Activated naive CD4-positive, alpha-beta T cell treated with anti-CD3 and anti-CD28 coated beads, Interleukin-2, amount 10 ng/mL, durations not matched to agents 7 days and 5 days (primary cell): ENCODE data around the gene MYL10.
A peak's percentile ranks its signal among the peaks of the same experiment; 100 is the strongest.

Source experiments
- CTCF ChIA-PET: fragments of 350-600 bp; sonication (Branson Sonifier 250); formaldehyde crosslinking; loops from one replicate; lab custom pipeline; 2021; ENCODE audit warnings: antibody characterized with exemption; lab: Charles Lee
- DNase-seq: peaks from one replicate; pipeline ENCODE4 v3.0.0-alpha.2; 2020
- H3K27ac Mint-ChIP-seq: one replicate; pipeline ENCODE4 v1.8.0; 2021; ENCODE audit warnings: mild to moderate bottlenecking, moderate library complexity, mixed read lengths
- H3K27me3 Mint-ChIP-seq: one replicate; pipeline ENCODE4 v1.8.0; 2021; ENCODE audit warnings: mild to moderate bottlenecking, mixed read lengths
- H3K36me3 Mint-ChIP-seq: one replicate; pipeline ENCODE4 v1.8.0; 2021; ENCODE audit warnings: mixed read lengths
- H3K4me1 Mint-ChIP-seq: one replicate; pipeline ENCODE4 v1.8.0; 2021; ENCODE audit warnings: mixed read lengths
- H3K4me3 Mint-ChIP-seq: one replicate; pipeline ENCODE4 v1.8.0; 2021; ENCODE audit warnings: mild to moderate bottlenecking, moderate library complexity, mixed read lengths
- H3K9me3 Mint-ChIP-seq: one replicate; pipeline ENCODE4 v1.8.0; 2021; ENCODE audit warnings: mixed read lengths

Gene MYL10

DNA sequence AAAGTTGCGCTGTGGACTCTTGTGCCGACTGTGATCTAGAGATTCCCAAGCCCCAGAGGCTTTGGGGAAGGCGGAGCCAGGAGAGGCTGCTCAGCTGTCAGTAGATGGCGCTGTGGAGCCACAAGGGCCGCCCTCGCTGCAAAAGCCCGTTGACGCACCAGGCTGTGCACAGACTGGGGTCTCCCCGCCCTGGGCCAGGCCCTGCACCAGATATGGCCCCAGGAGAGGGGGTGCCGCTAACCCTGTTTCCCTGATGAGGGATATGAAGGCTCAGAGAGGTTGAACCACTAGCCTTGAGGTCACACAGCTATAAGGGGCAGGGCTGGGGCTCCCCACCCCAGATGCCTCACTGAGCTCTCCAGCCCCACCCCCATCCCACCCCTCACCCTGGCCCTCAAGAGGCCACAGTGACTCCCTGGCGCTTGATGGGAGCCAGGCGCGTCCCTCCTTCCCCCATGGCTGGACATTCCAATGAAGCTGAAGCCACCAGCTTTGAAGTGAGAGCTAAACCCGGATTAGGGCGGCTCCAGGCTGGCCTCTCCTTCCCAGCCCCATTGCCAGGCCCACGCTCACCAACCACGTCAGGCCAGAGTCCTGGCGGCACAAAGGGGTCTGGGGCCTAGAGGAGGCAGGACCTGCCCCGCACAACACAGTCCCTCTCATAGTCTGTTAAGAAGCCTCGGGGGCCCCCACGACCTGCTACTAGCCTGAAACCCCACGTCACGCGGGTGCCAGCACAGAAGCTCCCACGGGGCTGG, 26.4 kb downstream of the MYL10 start:
- no peak overlapping the region for H3K4me3 Mint-ChIP-seq
- no peaks in the 10 kb centered on the region for H3K4me1 Mint-ChIP-seq
- peaks cover 6% of the 10 kb centered on the region for H3K27me3 Mint-ChIP-seq
- no peaks in the 10 kb centered on the region for H3K36me3 Mint-ChIP-seq
- H3K27ac Mint-ChIP-seq, result no peak overlapping the region
- DNase-seq, result peak; percentile 81
- no peaks in the 10 kb centered on the region for H3K9me3 Mint-ChIP-seq
- CTCF ChIA-PET, result interaction anchor here (0.6 to 4.0 kb wide), 13 partner anchors 11 to 670 kb away, joined by 3 to 25 read pairs (median 4); no protein-coding TSS in a partner anchor

DNA sequence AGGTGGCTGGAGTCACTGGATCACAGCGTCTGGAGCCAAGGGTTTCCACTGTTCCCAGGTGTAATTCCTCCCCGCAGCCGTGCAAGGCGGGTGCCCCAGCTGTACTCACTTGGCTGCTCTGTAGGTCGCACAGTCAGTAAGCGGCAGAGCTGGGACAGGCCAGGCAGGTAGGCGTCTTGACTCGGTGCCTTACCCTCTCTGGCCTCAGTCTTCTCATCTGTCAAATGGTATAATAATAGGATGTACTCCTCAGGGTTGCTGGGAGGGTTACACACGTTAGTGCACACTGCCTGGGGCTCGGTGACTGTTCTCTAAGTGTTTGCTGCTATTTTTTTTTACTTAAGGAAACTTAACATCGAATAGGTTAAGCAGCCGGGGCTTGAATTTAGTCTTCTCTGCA, 27.0 kb downstream of the MYL10 start:
- no peak overlapping the region for H3K27ac Mint-ChIP-seq
- H3K27me3 Mint-ChIP-seq, result peaks cover 6% of the 10 kb centered on the region
- no peak for DNase-seq

DNA sequence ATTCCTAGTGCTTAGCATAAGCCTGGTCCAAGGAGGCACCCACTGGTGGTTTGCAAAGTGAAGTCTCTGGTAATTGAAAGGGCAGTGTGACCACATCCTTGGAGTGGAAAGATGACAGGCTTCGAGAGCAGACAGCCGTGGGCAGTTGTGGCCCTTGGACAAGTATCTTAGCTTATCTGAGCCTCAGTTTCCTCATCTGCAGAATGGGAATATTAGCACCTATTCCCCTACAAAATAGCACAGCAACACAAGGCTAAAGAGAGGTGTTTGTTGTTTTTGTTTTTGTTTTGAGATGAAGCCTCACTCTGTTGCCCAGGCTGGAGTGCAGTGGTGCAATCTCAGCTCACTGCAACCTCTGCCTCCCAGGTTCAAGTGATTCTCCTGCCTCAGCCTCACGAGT, 29.3 kb downstream of the MYL10 start:
- H3K27ac Mint-ChIP-seq, result no peak overlapping the region
- CTCF ChIA-PET, result interaction anchor here (2.3 kb wide), 1 partner anchor 637 kb away, joined by 10 read pairs; no protein-coding TSS in a partner anchor
- DNase-seq, result no peak
- no peaks in the 10 kb centered on the region for H3K9me3 Mint-ChIP-seq
- no peaks in the 10 kb centered on the region for H3K4me1 Mint-ChIP-seq
- no peak overlapping the region for H3K4me3 Mint-ChIP-seq
- peaks cover 12% of the 10 kb centered on the region for H3K27me3 Mint-ChIP-seq
- no peaks in the 10 kb centered on the region for H3K36me3 Mint-ChIP-seq

More for the DNA sequence above, 27.0 kb downstream of the MYL10 start:
- Mint-ChIP-seq H3K9me3 (no peaks in the 10 kb centered on the region), H3K4me1 (no peaks in the 10 kb centered on the region), H3K4me3 (no peak overlapping the region), H3K36me3 (no peaks in the 10 kb centered on the region)
- CTCF ChIA-PET, result interaction anchor here (1.2 to 4.0 kb wide), 7 partner anchors 30 to 671 kb away, joined by 3 to 25 read pairs (median 5); no protein-coding TSS in a partner anchor

DNA sequence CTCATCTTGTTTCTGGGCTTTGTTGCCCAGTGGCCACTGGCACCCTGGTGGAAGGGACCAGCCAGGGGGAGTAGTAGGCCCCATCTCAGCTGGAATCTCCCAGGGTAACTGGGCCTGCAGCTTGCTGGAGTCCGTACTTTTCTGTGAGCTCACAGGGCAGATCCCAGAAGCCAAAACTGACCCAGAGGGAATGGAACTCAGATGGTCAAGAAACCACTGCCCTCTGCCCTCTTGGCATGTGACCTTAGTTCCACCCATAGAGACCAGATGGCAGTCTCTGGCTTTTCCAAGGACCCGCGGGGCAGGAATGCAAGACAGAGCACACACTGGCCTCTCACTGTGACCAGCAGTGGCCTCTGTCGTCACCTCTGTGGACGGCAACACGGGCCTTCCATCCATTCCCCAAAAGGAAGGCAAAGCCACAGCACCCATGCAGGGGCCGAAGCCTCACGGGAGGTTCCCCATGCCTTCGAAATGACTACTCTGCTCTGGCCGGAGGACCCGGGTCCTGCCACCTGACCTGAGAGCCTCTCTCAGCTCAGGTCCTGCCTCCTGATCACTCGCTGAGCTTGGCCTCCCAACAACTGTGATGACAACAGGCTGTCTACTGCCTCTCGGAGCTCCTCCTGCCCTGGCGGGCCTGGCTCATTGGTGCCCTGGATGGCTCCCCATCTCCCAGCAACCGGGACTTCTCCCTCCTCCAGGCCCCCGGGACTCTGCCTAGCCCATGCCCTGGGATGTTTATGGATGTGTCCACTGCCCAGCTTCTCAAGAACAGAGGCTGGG, 29.9 kb downstream of the MYL10 start:
- Mint-ChIP-seq H3K9me3 (no peaks in the 10 kb centered on the region), H3K27me3 (peaks cover 15% of the 10 kb centered on the region), H3K4me1 (no peaks in the 10 kb centered on the region), H3K4me3 (no peak overlapping the region), H3K27ac (no peak overlapping the region), H3K36me3 (no peaks in the 10 kb centered on the region)
- no peak for DNase-seq
- CTCF ChIA-PET, result interaction anchor here (1.4 to 2.3 kb wide), 2 partner anchors 259 to 637 kb away, joined by 3 to 10 read pairs; no protein-coding TSS in a partner anchor

DNA sequence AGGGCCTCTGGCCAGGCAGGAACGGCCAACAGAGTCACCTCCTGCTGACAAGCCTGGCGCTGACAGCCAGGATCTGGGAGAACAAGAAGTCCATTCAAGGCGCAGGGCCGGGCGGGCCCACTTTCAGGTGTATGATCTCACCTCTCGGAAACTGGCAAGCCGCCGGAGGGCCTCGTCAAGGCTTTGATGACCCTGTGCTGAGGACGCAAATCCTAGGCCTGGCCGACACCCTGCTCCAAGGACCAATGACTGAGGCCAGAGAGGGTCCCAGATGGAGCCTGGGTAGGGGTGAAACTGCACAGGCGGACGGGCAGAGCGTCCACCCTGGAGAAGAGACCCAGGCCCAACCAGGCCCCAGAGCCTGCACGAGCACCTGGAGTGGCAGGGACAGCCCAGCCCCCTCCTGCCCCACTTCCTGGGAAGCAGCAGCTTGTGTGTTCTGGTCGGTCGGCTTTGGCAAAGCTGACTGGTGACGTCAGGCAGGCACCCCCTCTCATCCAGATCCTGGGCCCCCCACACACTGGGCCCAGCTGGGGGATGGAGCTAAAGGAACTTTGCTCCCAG, 30.6 kb downstream of the MYL10 start:
- no peaks in the 10 kb centered on the region for H3K4me1 Mint-ChIP-seq
- H3K4me3 Mint-ChIP-seq, result no peak overlapping the region
- H3K36me3 Mint-ChIP-seq, result no peaks in the 10 kb centered on the region
- DNase-seq, result no peak
- H3K27me3 Mint-ChIP-seq, result peaks cover 15% of the 10 kb centered on the region
- H3K9me3 Mint-ChIP-seq, result no peaks in the 10 kb centered on the region
- no peak overlapping the region for H3K27ac Mint-ChIP-seq
- CTCF ChIA-PET, result interaction anchor here (1.4 kb wide), 1 partner anchor 259 kb away, joined by 3 read pairs; no protein-coding TSS in a partner anchor

DNA sequence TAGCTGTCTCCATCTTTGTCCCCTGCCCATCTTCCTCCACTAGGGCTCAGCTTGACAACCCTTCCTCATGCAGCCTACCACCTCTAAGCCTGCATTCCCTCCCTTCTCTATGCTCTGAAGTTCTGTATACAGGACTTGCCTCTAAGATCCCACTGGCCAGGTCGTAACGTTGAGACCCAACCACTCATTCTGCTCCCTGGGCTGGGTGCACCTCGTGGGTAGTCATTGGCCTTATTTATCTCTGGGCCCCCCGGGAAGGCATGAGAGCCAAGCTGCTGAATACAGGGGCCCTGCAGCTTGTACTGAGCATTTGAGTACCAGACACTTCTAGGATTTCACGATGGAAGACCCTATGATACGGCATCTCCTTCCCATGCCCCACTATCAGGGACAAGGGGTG, 31.2 kb downstream of the MYL10 start:
- no peak overlapping the region for H3K27ac Mint-ChIP-seq

DNA sequence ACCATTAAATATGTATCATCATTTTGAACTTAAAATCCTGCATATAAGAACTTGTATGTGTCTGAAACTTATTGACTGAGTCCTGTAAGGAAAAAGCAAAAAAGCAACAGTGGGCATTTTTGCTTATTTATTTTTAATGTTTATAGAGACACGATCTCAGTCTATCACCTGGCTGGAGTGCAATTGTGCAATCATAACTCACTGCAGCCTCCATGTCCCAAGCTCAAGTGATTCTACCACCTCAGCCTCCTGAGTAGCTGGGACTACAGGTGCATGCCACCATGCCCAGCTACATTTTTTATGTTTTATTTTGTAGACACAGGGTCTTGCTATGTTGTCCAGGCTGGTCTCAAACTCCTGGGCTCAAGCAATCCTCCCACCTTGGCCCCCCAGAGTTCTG, 32.2 kb downstream of the MYL10 start:
- H3K9me3 Mint-ChIP-seq, result no peaks in the 10 kb centered on the region
- CTCF ChIA-PET, result interaction anchor here (0.6 to 0.9 kb wide), 2 partner anchors 10 to 355 kb away, joined by 3 read pairs; no protein-coding TSS in a partner anchor
- no peak overlapping the region for H3K27ac Mint-ChIP-seq
- no peak overlapping the region for H3K4me3 Mint-ChIP-seq
- no peaks in the 10 kb centered on the region for H3K36me3 Mint-ChIP-seq
- no peak for DNase-seq
- H3K4me1 Mint-ChIP-seq, result no peaks in the 10 kb centered on the region
- peaks cover 15% of the 10 kb centered on the region for H3K27me3 Mint-ChIP-seq

More for the DNA sequence above, 31.2 kb downstream of the MYL10 start:
- Mint-ChIP-seq H3K4me3 (no peak overlapping the region), H3K27me3 (peaks cover 15% of the 10 kb centered on the region), H3K9me3 (no peaks in the 10 kb centered on the region), H3K36me3 (no peaks in the 10 kb centered on the region), H3K4me1 (no peaks in the 10 kb centered on the region)
- DNase-seq, result no peak
- CTCF ChIA-PET, result interaction anchor here (1.4 kb wide), 1 partner anchor 260 kb away, joined by 3 read pairs; no protein-coding TSS in a partner anchor

DNA sequence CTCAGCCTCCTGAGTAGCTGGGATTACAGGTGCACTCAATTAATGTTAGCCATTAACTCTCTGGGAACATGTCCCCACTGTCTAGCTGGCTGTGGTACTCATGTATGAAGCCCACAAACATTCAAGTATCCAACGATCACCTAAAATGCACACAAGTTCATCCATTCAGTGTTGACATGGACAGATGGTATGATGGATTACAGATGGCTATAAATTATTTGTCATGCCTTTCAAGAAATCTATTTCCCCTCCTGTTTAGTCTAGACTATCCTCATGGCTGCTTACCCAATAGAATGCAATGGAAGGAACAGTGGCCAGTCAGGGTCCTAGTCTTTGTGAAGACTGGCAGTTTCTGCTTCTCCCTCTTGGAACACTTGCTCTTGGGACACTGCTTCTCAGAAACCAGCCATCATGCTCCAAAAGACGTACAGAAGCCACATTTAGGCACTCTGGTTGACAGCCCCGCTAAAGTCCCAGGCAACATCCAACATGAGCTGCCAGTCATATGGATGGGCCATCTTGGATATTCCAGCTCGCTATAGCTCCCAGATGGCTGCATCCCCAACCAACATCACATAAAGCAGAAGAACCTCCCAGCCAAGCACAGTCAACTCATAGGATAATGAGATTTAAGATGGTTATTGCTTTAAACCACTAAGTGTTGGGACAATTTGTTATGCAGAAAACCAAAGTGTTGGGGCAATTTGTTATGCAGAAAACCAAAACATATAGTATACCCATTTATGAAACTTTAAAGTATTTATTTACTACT, 33.1 kb downstream of the MYL10 start:
- H3K4me3 Mint-ChIP-seq, result no peak overlapping the region
- CTCF ChIA-PET, result interaction anchor here (1.1 kb wide), 1 partner anchor 12 kb away, joined by 3 read pairs; no protein-coding TSS in a partner anchor
- DNase-seq, result no peak
- H3K27me3 Mint-ChIP-seq, result peaks cover 9% of the 10 kb centered on the region
- no peaks in the 10 kb centered on the region for H3K9me3 Mint-ChIP-seq
- no peaks in the 10 kb centered on the region for H3K4me1 Mint-ChIP-seq
- no peaks in the 10 kb centered on the region for H3K36me3 Mint-ChIP-seq
- no peak overlapping the region for H3K27ac Mint-ChIP-seq

DNA sequence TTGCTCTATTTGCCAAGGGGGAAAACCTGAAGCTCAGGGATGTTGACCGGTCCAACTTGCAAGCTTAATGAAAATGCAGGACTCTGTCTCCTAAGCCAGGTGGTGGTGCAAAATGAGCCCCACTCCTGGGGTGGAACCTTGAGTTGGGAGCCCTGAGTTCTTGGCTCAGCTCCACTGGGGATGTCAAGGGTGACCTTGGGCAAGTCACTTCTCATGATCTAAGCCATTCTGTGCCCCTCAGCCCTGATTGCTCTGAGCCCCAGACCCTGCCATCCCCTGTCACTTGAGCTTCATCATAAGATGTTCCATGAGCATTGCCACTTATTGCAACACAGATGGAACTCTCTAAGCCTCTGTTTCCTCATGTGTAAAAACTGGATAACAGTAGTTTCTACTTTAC, 33.9 kb downstream of the MYL10 start:
- Mint-ChIP-seq H3K27ac (no peak overlapping the region), H3K4me3 (no peak overlapping the region), H3K36me3 (no peaks in the 10 kb centered on the region), H3K27me3 (peaks cover 9% of the 10 kb centered on the region), H3K9me3 (no peaks in the 10 kb centered on the region), H3K4me1 (no peaks in the 10 kb centered on the region)
- CTCF ChIA-PET, result interaction anchor here (1.1 kb wide), 1 partner anchor 11 kb away, joined by 3 read pairs; no protein-coding TSS in a partner anchor
- no peak for DNase-seq

DNA sequence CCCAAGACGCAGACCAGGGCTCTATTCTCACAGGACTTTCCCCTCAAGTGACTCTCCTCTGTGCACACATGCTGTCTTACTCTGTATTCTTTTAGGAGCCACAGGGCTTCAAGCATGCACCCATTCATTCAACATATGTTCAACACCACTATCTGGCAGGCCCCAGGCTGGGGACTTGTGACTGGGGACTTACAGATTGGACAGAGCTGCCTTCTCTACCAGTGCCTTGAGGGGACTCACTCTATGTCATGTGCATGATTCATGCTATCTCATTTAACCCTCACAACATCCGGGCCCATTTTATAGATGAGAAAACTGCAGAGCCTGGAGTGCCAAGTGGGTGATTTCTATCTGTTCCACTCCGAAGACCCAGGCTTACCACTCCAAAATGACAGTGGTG, 34.3 kb downstream of the MYL10 start:
- DNase-seq, result no peak
- CTCF ChIA-PET, result interaction anchor here (1.1 kb wide), 1 partner anchor 10 kb away, joined by 3 read pairs; no protein-coding TSS in a partner anchor
- Mint-ChIP-seq H3K4me1 (no peaks in the 10 kb centered on the region), H3K27me3 (peaks cover 9% of the 10 kb centered on the region), H3K36me3 (no peaks in the 10 kb centered on the region), H3K4me3 (no peak overlapping the region), H3K27ac (no peak overlapping the region), H3K9me3 (no peaks in the 10 kb centered on the region)

DNA sequence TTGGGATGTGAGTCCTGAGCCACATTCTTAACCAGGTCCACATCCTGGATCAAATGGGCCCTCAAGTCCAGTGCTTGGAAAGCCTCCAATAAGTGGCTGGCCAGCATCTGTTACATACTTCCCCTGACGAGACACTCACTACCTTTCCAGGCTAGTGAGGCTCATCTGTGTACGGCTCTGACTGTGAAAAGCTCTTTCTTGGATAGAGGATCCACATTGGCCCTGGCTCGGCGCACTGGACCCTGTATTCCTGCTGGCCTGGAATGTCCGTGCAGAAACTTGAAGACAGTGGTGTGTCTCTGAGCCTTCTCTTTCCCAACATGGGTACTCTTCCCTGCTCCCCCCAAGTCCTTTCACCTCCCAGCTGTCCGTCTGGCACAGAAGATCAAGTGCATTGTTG, 35.5 kb downstream of the MYL10 start:
- no peaks in the 10 kb centered on the region for H3K9me3 Mint-ChIP-seq
- no peak overlapping the region for H3K27ac Mint-ChIP-seq
- CTCF ChIA-PET, result no interaction called here
- H3K4me1 Mint-ChIP-seq, result no peaks in the 10 kb centered on the region
- no peak overlapping the region for H3K4me3 Mint-ChIP-seq
- H3K36me3 Mint-ChIP-seq, result no peaks in the 10 kb centered on the region
- H3K27me3 Mint-ChIP-seq, result peaks cover 9% of the 10 kb centered on the region
- no peak for DNase-seq

DNA sequence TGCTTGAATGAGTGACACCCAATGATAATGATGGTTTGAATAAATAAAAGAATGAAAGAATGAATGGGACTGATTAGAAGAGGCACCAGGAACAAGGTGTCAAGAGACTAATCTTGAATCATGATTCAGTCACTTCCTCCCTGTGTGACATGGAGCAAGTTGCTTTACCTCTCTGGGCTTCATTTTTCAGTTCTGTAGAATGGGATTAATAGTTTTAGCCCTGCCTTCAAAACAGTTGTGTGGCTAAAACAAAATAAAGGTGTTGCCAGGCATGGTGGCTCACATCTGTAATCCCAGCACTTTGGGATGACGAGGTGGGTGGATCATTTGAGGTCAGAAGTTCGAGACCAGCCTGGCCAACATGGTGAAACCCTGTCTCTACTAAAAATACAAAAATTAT, 37.6 kb downstream of the MYL10 start:
- Mint-ChIP-seq H3K9me3 (no peaks in the 10 kb centered on the region), H3K4me3 (no peak overlapping the region), H3K4me1 (no peaks in the 10 kb centered on the region), H3K27me3 (peaks cover 14% of the 10 kb centered on the region), H3K27ac (no peak overlapping the region), H3K36me3 (no peaks in the 10 kb centered on the region)
- no peak for DNase-seq
- CTCF ChIA-PET, result no interaction called here

DNA sequence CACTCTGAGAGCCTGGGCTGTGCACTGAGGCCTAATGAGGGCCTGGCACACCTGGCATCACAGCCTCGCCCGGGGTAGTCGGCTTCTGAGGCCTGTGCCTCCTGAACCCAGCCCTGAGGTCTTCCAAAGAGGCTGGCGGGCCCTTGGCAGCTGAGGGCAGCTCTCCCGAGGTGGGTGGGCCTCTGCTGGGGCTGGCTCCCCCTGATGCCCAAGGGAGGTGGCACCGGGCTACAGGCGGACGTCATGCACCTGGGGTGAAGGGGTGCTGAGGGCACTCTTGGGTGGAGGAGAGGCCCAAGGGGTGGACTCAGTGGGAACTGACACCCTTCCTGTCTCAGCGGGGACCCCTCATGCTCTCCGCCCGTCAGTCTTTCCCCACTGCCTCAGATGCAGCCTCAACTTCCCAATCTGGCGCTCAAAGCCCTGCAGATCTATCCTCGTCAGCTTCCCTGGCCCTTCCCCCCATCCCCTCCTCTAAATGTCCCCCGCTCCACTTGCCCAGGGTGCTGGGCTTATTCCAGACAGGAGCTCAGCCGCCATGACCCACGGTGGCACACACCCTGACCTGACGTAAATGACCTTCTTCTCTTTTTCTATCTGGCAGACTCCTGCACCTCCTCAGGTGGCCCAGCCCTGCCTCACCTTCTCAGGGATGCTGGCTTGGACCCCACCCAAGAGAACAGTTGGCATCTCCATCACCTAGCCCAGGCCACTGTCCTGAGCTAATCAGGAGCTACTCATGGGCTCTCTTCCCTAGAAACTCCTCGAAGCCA, 38.2 kb downstream of the MYL10 start:
- Mint-ChIP-seq H3K36me3 (no peaks in the 10 kb centered on the region), H3K9me3 (no peaks in the 10 kb centered on the region), H3K4me1 (no peaks in the 10 kb centered on the region), H3K4me3 (no peak overlapping the region), H3K27me3 (peaks cover 14% of the 10 kb centered on the region), H3K27ac (no peak overlapping the region)
- DNase-seq, result no peak
- CTCF ChIA-PET, result no interaction called here
